GM23338 (cell line): Measurements from ENCODE around the gene PELI1. TPM values are rescaled to one million over a fixed set of nuclear protein-coding genes. Genes with fewer than 3 reads are reported as not detected.

Experiments used
- ATAC-seq: fragments of 200-7000 bp; cut with Tn5 transposase; 3 replicates; pipeline ENCODE4 v1.9.1; 2020
- DNase-seq: peaks from one replicate; pipeline ENCODE4 v3.0.0-alpha.2; 2015; ENCODE audit warnings: low spot score
- H2AFZ ChIP-seq: fragments of 200-600 bp; sonication (generic); 2 replicates; pipeline ENCODE4 v1.8.0; 2016; ENCODE audit warnings: antibody characterized with exemption, mild to moderate bottlenecking, moderate library complexity
- H3F3A ChIP-seq: fragments of 200-600 bp; sonication (generic); replicated peaks from 2 replicates; pipeline ENCODE4 v1.8.0; 2017; ENCODE audit warnings: antibody characterized with exemption, mixed run types, low read depth
- H3K27ac ChIP-seq: fragments of 200-600 bp; sonication (generic); 2 replicates; pipeline ENCODE4 v1.6.1; 2016; ENCODE audit warnings: low read depth
- H3K27me3 ChIP-seq: fragments of 200-600 bp; sonication (generic); 2 replicates; pipeline ENCODE4 v1.8.0; 2016; ENCODE audit warnings: mild to moderate bottlenecking, mixed run types, moderate library complexity; ENCODE audit not compliant: insufficient read depth
- H3K36me3 ChIP-seq: fragments of 200-600 bp; sonication (generic); 2 replicates; pipeline ENCODE4 v1.8.0; 2016; ENCODE audit warnings: mild to moderate bottlenecking; ENCODE audit not compliant: insufficient read depth
- H3K4me1 ChIP-seq: fragments of 200-600 bp; sonication (generic); 2 replicates; pipeline ENCODE4 v1.8.0; 2016; ENCODE audit warnings: mild to moderate bottlenecking, moderate library complexity; ENCODE audit not compliant: insufficient read depth
- H3K4me2 ChIP-seq: fragments of 200-600 bp; sonication (generic); 2 replicates; pipeline ENCODE4 v1.7.1; 2017; ENCODE audit warnings: mixed run types
- H3K4me3 ChIP-seq: fragments of 200-600 bp; sonication (generic); 2 replicates; pipeline ENCODE4 v1.6.1; 2016; ENCODE audit warnings: mixed run types
- H3K79me2 ChIP-seq: fragments of 200-600 bp; sonication (generic); replicated peaks from 2 replicates; pipeline ENCODE4 v1.8.0; 2017; ENCODE audit warnings: mild to moderate bottlenecking; ENCODE audit not compliant: insufficient read depth
- H3K9me2 ChIP-seq: fragments of 200-600 bp; sonication (generic); 2 replicates; pipeline ENCODE4 v1.8.0; 2017; ENCODE audit not compliant: insufficient read depth
- H4K20me1 ChIP-seq: fragments of 200-600 bp; sonication (generic); replicated peaks from 2 replicates; pipeline ENCODE4 v1.8.0; 2017; ENCODE audit warnings: mild to moderate bottlenecking; ENCODE audit not compliant: insufficient read depth
- H3K27ac Mint-ChIP-seq: 2 replicates; pipeline ENCODE4 v1.8.0; 2020; ENCODE audit warnings: inconsistent platforms, mild to moderate bottlenecking, moderate library complexity, mixed read lengths
- H3K27me3 Mint-ChIP-seq: 3 replicates; pipeline ENCODE4 v1.8.0; 2022; ENCODE audit warnings: low read depth, mild to moderate bottlenecking, moderate library complexity, mixed read lengths, inconsistent platforms; ENCODE audit not compliant: insufficient read depth, poor library complexity
- H3K36me3 Mint-ChIP-seq: 3 replicates; pipeline ENCODE4 v1.8.0; 2021; ENCODE audit warnings: low read depth, mild to moderate bottlenecking, inconsistent platforms, moderate library complexity, mixed read lengths
- H3K4me1 Mint-ChIP-seq: 3 replicates; pipeline ENCODE4 v1.8.0; 2020; ENCODE audit warnings: mild to moderate bottlenecking, inconsistent platforms, mixed read lengths
- H3K4me3 Mint-ChIP-seq: 3 replicates; pipeline ENCODE4 v1.8.0; 2021; ENCODE audit warnings: moderate library complexity, mild to moderate bottlenecking, inconsistent platforms, mixed read lengths
- H3K9me3 Mint-ChIP-seq: 3 replicates; pipeline ENCODE4 v1.8.0; 2020; ENCODE audit warnings: moderate library complexity, mild to moderate bottlenecking, inconsistent platforms, mixed read lengths
- CREB1 ChIP-seq: fragments of 250-450 bp; sonication (Bioruptor Pico); IDR thresholded peaks from 2 replicates; pipeline ENCODE4 v1.5.0; 2020; ENCODE audit warnings: low read depth, mild to moderate bottlenecking, moderate library complexity
- EZH2 ChIP-seq: fragments of 200-600 bp; sonication (generic); IDR thresholded peaks from one replicate; pipeline ENCODE4 v1.8.0; 2017; ENCODE audit warnings: antibody characterized with exemption, mild to moderate bottlenecking, low read depth; ENCODE audit not compliant: unreplicated experiment
- EZH2phosphoT487 ChIP-seq: fragments of 200-600 bp; sonication (generic); IDR thresholded peaks from one replicate; pipeline ENCODE4 v1.8.1; 2018; ENCODE audit warnings: antibody characterized with exemption; ENCODE audit not compliant: unreplicated experiment
- JUNB ChIP-seq: IDR thresholded peaks from one replicate; pipeline ENCODE4 v1.6.1; 2016; ENCODE audit warnings: antibody characterized with exemption; ENCODE audit not compliant: unreplicated experiment
- NANOG ChIP-seq: IDR thresholded peaks from 2 replicates; pipeline ENCODE4 v1.6.1; 2016; ENCODE audit warnings: antibody characterized with exemption, borderline replicate concordance
- POLR2AphosphoS5 ChIP-seq: IDR thresholded peaks from 2 replicates; pipeline ENCODE4 v1.6.1; 2016; ENCODE audit warnings: antibody characterized with exemption, low read depth
- STAT1 ChIP-seq: IDR thresholded peaks from one replicate; pipeline ENCODE4 v1.6.1; 2016; ENCODE audit warnings: antibody characterized with exemption; ENCODE audit not compliant: unreplicated experiment
- ZNF114 ChIP-seq: fragments of 250-450 bp; sonication (Bioruptor Pico); IDR thresholded peaks from 2 replicates; pipeline ENCODE4 v1.5.0; 2020; ENCODE audit warnings: mild to moderate bottlenecking, moderate library complexity
- ZNF331 ChIP-seq: fragments of 250-450 bp; sonication (Bioruptor Pico); IDR thresholded peaks from 2 replicates; pipeline ENCODE4 v1.5.0; 2020; ENCODE audit warnings: low read depth, mild to moderate bottlenecking, moderate library complexity
- polyA plus RNA-seq: library from polyadenylated mRNA; unstranded; fragments of >200 nt; fragmentation: Nextera tagmentation; extraction: Ambion mirVana; gene quantifications from 2 replicates; pipeline ENCODE4 v1.2.1, GENCODE V29; 2016
- total RNA-seq: library from RNA; depleted of rRNA; stranded (reverse); fragments of >200 nt; shearing (Covaris generic); gene quantifications from 2 replicates; pipeline ENCODE4 v1.2.3, GENCODE V29; 2014
- TF ChIP-seq, protein P1 (sequence below): fragments of 250-450 bp; sonication (Bioruptor Pico); IDR thresholded peaks from 2 replicates; pipeline ENCODE4 v1.5.0; 2020; ENCODE audit warnings: mild to moderate bottlenecking, moderate library complexity
- TF ChIP-seq, protein P2 (sequence below), 2 experiments: fragments of 200-600 bp in 1 of 2; sonication (generic) in 1 of 2; conservative IDR thresholded peaks; 2 replicates each; pipeline versions ENCODE4 v1.5.1 to v1.6.1; 2016 to 2017; ENCODE audit warnings: antibody characterized with exemption in 2 of 2, low read depth in 2 of 2, mild to moderate bottlenecking in 2 of 2, moderate library complexity in 1 of 2
- TF ChIP-seq, protein P3 (sequence below): IDR thresholded peaks from 2 replicates; pipeline ENCODE4 v1.6.1; 2016; ENCODE audit warnings: antibody characterized with exemption
- TF ChIP-seq, protein P4 (sequence below): IDR thresholded peaks from one replicate; pipeline ENCODE4 v1.6.1; 2018; ENCODE audit warnings: antibody characterized with exemption; ENCODE audit not compliant: unreplicated experiment

The PELI1 gene
- total and polyA plus RNA-seq, 2 experiments from 2014 or later, result 32.4 to 61.8 TPM

DNA sequence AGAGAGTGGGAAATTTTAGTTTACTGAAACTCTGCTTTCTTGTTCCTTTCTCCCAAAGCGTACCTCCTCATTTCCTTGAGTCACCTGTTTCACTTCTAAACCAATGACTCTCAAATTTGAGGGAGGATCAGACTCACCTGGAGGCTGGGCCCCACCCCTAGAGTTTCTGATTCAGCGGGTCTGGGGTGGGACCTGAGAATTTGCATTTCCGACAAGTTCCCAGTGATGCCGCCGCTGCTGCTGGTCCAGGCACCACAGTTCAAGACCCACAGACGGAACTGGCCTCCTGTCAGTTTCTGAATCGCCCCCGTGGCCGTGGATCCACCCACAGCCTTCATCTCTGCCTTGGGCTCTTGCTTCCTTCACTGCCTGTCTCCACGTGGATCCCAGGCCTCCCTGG lies 44.9 kb upstream of the PELI1 start:
- H2AFZ ChIP-seq, result peak overlapping the region; percentile 38; the same call in 1 of the 2 replicates
- no peaks in the 10 kb centered on the region for H3K36me3 ChIP-seq
- ATAC-seq (peak; percentile 30), DNase-seq (peak; percentile 35)
- H3F3A ChIP-seq, result no peaks in the 10 kb centered on the region
- no peaks in the 10 kb centered on the region for H3K36me3 Mint-ChIP-seq
- H3K4me3 ChIP-seq, result no peak overlapping the region
- no peaks in the 10 kb centered on the region for H3K27me3 ChIP-seq
- H4K20me1 ChIP-seq, result no peaks in the 10 kb centered on the region
- 0 out of 2 replicates have a peak overlapping the region, but pooled peaks have one; percentile 27 for H3K4me2 ChIP-seq
- H3K9me2 ChIP-seq, result peaks cover 11% of the 10 kb centered on the region
- H3K9me3 Mint-ChIP-seq, result no peaks in the 10 kb centered on the region
- H3K27me3 Mint-ChIP-seq, result peaks cover 6% of the 10 kb centered on the region
- H3K79me2 ChIP-seq, result no peaks in the 10 kb centered on the region
- H3K4me1 ChIP-seq, result peaks cover 52% of the 10 kb centered on the region
- peaks cover 49% of the 10 kb centered on the region for H3K4me1 Mint-ChIP-seq
- no peak overlapping the region for H3K27ac ChIP-seq
- H3K27ac Mint-ChIP-seq, result no peak overlapping the region; the same call in 1 of the 2 replicates
- TF ChIP-seq CREB1, result no peak
- TF ChIP-seq EZH2phosphoT487, result no peak
- TF ChIP-seq NANOG, result no peak
- TF ChIP-seq ZNF331 (CRISPR knock-in tag), result no peak
- TF ChIP-seq, protein P1, sequence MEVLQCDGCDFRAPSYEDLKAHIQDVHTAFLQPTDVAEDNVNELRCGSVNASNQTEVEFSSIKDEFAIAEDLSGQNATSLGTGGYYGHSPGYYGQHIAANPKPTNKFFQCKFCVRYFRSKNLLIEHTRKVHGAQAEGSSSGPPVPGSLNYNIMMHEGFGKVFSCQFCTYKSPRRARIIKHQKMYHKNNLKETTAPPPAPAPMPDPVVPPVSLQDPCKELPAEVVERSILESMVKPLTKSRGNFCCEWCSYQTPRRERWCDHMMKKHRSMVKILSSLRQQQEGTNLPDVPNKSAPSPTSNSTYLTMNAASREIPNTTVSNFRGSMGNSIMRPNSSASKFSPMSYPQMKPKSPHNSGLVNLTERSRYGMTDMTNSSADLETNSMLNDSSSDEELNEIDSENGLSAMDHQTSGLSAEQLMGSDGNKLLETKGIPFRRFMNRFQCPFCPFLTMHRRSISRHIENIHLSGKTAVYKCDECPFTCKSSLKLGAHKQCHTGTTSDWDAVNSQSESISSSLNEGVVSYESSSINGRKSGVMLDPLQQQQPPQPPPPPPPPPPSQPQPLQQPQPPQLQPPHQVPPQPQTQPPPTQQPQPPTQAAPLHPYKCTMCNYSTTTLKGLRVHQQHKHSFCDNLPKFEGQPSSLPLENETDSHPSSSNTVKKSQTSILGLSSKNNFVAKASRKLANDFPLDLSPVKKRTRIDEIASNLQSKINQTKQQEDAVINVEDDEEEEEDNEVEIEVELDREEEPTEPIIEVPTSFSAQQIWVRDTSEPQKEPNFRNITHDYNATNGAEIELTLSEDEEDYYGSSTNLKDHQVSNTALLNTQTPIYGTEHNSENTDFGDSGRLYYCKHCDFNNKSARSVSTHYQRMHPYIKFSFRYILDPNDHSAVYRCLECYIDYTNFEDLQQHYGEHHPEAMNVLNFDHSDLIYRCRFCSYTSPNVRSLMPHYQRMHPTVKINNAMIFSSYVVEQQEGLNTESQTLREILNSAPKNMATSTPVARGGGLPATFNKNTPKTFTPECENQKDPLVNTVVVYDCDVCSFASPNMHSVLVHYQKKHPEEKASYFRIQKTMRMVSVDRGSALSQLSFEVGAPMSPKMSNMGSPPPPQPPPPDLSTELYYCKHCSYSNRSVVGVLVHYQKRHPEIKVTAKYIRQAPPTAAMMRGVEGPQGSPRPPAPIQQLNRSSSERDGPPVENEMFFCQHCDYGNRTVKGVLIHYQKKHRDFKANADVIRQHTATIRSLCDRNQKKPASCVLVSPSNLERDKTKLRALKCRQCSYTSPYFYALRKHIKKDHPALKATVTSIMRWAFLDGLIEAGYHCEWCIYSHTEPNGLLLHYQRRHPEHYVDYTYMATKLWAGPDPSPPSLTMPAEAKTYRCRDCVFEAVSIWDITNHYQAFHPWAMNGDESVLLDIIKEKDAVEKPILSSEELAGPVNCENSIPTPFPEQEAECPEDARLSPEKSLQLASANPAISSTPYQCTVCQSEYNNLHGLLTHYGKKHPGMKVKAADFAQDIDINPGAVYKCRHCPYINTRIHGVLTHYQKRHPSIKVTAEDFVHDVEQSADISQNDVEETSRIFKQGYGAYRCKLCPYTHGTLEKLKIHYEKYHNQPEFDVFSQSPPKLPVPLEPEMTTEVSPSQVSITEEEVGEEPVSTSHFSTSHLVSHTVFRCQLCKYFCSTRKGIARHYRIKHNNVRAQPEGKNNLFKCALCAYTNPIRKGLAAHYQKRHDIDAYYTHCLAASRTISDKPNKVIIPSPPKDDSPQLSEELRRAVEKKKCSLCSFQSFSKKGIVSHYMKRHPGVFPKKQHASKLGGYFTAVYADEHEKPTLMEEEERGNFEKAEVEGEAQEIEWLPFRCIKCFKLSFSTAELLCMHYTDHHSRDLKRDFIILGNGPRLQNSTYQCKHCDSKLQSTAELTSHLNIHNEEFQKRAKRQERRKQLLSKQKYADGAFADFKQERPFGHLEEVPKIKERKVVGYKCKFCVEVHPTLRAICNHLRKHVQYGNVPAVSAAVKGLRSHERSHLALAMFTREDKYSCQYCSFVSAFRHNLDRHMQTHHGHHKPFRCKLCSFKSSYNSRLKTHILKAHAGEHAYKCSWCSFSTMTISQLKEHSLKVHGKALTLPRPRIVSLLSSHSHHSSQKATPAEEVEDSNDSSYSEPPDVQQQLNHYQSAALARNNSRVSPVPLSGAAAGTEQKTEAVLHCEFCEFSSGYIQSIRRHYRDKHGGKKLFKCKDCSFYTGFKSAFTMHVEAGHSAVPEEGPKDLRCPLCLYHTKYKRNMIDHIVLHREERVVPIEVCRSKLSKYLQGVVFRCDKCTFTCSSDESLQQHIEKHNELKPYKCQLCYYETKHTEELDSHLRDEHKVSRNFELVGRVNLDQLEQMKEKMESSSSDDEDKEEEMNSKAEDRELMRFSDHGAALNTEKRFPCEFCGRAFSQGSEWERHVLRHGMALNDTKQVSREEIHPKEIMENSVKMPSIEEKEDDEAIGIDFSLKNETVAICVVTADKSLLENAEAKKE, result no peak
- no peak for TF ChIP-seq JUNB
- TF ChIP-seq POLR2AphosphoS5, result no peak
- TF ChIP-seq, protein P2, sequence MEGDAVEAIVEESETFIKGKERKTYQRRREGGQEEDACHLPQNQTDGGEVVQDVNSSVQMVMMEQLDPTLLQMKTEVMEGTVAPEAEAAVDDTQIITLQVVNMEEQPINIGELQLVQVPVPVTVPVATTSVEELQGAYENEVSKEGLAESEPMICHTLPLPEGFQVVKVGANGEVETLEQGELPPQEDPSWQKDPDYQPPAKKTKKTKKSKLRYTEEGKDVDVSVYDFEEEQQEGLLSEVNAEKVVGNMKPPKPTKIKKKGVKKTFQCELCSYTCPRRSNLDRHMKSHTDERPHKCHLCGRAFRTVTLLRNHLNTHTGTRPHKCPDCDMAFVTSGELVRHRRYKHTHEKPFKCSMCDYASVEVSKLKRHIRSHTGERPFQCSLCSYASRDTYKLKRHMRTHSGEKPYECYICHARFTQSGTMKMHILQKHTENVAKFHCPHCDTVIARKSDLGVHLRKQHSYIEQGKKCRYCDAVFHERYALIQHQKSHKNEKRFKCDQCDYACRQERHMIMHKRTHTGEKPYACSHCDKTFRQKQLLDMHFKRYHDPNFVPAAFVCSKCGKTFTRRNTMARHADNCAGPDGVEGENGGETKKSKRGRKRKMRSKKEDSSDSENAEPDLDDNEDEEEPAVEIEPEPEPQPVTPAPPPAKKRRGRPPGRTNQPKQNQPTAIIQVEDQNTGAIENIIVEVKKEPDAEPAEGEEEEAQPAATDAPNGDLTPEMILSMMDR (conservative IDR thresholded peaks at IDR 0.05; ENCODE audit: low read depth in 2 of 2), result no peak
- TF ChIP-seq, protein P3, sequence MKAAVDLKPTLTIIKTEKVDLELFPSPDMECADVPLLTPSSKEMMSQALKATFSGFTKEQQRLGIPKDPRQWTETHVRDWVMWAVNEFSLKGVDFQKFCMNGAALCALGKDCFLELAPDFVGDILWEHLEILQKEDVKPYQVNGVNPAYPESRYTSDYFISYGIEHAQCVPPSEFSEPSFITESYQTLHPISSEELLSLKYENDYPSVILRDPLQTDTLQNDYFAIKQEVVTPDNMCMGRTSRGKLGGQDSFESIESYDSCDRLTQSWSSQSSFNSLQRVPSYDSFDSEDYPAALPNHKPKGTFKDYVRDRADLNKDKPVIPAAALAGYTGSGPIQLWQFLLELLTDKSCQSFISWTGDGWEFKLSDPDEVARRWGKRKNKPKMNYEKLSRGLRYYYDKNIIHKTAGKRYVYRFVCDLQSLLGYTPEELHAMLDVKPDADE, result no peak
- TF ChIP-seq EZH2, result no peak
- no peak for TF ChIP-seq ZNF114 (CRISPR knock-in tag)
- TF ChIP-seq STAT1, result no peak
- TF ChIP-seq, protein P4, sequence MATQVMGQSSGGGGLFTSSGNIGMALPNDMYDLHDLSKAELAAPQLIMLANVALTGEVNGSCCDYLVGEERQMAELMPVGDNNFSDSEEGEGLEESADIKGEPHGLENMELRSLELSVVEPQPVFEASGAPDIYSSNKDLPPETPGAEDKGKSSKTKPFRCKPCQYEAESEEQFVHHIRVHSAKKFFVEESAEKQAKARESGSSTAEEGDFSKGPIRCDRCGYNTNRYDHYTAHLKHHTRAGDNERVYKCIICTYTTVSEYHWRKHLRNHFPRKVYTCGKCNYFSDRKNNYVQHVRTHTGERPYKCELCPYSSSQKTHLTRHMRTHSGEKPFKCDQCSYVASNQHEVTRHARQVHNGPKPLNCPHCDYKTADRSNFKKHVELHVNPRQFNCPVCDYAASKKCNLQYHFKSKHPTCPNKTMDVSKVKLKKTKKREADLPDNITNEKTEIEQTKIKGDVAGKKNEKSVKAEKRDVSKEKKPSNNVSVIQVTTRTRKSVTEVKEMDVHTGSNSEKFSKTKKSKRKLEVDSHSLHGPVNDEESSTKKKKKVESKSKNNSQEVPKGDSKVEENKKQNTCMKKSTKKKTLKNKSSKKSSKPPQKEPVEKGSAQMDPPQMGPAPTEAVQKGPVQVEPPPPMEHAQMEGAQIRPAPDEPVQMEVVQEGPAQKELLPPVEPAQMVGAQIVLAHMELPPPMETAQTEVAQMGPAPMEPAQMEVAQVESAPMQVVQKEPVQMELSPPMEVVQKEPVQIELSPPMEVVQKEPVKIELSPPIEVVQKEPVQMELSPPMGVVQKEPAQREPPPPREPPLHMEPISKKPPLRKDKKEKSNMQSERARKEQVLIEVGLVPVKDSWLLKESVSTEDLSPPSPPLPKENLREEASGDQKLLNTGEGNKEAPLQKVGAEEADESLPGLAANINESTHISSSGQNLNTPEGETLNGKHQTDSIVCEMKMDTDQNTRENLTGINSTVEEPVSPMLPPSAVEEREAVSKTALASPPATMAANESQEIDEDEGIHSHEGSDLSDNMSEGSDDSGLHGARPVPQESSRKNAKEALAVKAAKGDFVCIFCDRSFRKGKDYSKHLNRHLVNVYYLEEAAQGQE, result no peak
- H3K4me3 Mint-ChIP-seq, result no peak overlapping the region
